HepG2 (cell line): ENCODE data around the gene RBM12. TPM values are rescaled to one million over a fixed set of nuclear protein-coding genes. Genes with fewer than 3 reads are reported as not detected.

Experiments
- ATF7-NPFF ChIP-seq: sonication (generic); formaldehyde crosslinking; IDR thresholded peaks from 2 replicates; pipeline ENCODE4 v1.8.1; 2023; ENCODE audit warnings: mild to moderate bottlenecking, low read depth, missing genetic modification reagents, moderate library complexity
- FLYWCH1 ChIP-seq: sonication (generic); formaldehyde crosslinking; IDR thresholded peaks from 2 replicates; pipeline ENCODE4 v1.8.1; 2023; ENCODE audit warnings: mild to moderate bottlenecking, missing genetic modification reagents
- FOXK1 ChIP-seq: sonication (generic); formaldehyde crosslinking; IDR thresholded peaks from 2 replicates; pipeline ENCODE4 v1.4.0; 2020; ENCODE audit warnings: low read depth, missing genetic modification reagents, borderline replicate concordance
- GATAD2A ChIP-seq: IDR thresholded peaks from 2 replicates; pipeline ENCODE4 v1.6.1; 2016
- GPN1 ChIP-seq: sonication (generic); formaldehyde crosslinking; IDR thresholded peaks from 2 replicates; pipeline ENCODE4 v1.5.1; 2020; ENCODE audit warnings: missing genetic modification reagents, borderline replicate concordance
- IRX3 ChIP-seq: sonication (generic); formaldehyde crosslinking; IDR thresholded peaks from 2 replicates; pipeline ENCODE4 v1.8.1; 2023; ENCODE audit warnings: mild to moderate bottlenecking, low read depth, missing genetic modification reagents, borderline replicate concordance
- MAZ ChIP-seq, 2 experiments: sonication (generic) in 1 of 2; formaldehyde crosslinking in 1 of 2; IDR thresholded peaks; 2 replicates each; pipeline versions ENCODE4 v1.5.0 to v1.6.1; 2012 to 2020; ENCODE audit warnings: low read depth in 2 of 2, mild to moderate bottlenecking in 2 of 2, borderline replicate concordance in 1 of 2, improper control_type of control experiment in 1 of 2, low read length in 1 of 2, missing genetic modification reagents in 1 of 2, moderate library complexity in 1 of 2
- MED13 ChIP-seq: sonication (generic); formaldehyde crosslinking; IDR thresholded peaks from 2 replicates; pipeline ENCODE4 v1.5.0; 2020; ENCODE audit warnings: missing genetic modification reagents
- NFE2L1 ChIP-seq: sonication (generic); formaldehyde crosslinking; IDR thresholded peaks from 2 replicates; pipeline ENCODE4 v1.4.0; 2020; ENCODE audit warnings: missing genetic modification reagents, mild to moderate bottlenecking, borderline replicate concordance
- PAF1 ChIP-seq: IDR thresholded peaks from 2 replicates; pipeline ENCODE4 v1.6.1; 2016; ENCODE audit warnings: missing genetic modification reagents, missing compliant biosample characterization
- PHF20 ChIP-seq: sonication (generic); formaldehyde crosslinking; IDR thresholded peaks from 2 replicates; pipeline ENCODE4 v1.5.0; 2020; ENCODE audit warnings: mild to moderate bottlenecking, missing genetic modification reagents
- POLR2AphosphoS2 ChIP-seq: IDR thresholded peaks from 2 replicates; pipeline ENCODE4 v1.6.1; 2011; ENCODE audit warnings: low read depth, low read length, improper control_type of control experiment
- PRMT3 ChIP-seq: sonication (generic); formaldehyde crosslinking; IDR thresholded peaks from 2 replicates; pipeline ENCODE4 v1.8.1; 2022; ENCODE audit warnings: low read depth, mild to moderate bottlenecking, moderate library complexity, missing genetic modification reagents, borderline replicate concordance
- SAFB2 ChIP-seq: sonication (generic); formaldehyde crosslinking; IDR thresholded peaks from 2 replicates; pipeline ENCODE4 v1.5.1; 2020; ENCODE audit warnings: missing genetic modification reagents, low read depth, mild to moderate bottlenecking, borderline replicate concordance
- SYNCRIP ChIP-seq: fragments of 200-400 bp; formaldehyde crosslinking; IDR thresholded peaks from 2 replicates; pipeline ENCODE4 v1.6.1; 2018; ENCODE audit warnings: mild to moderate bottlenecking, low read depth, low read length; ENCODE audit not compliant: insufficient read depth
- ZBTB7B ChIP-seq: sonication (generic); formaldehyde crosslinking; IDR thresholded peaks from 2 replicates; pipeline ENCODE4 v1.4.0; 2020; ENCODE audit warnings: missing genetic modification reagents
- ZNF296 ChIP-seq: sonication (generic); formaldehyde crosslinking; conservative IDR thresholded peaks from 2 replicates; pipeline ENCODE4 v1.5.0; 2020; ENCODE audit warnings: mild to moderate bottlenecking, missing genetic modification reagents
- ZNF441 ChIP-seq: sonication (generic); formaldehyde crosslinking; IDR thresholded peaks from 2 replicates; pipeline ENCODE4 v1.7.0; 2021; ENCODE audit warnings: missing genetic modification reagents, borderline replicate concordance
- ZNF501 ChIP-seq: sonication (generic); formaldehyde crosslinking; IDR thresholded peaks from 2 replicates; pipeline ENCODE4 v1.5.1; 2020; ENCODE audit warnings: mild to moderate bottlenecking, moderate library complexity, missing genetic modification reagents
- ZNF563 ChIP-seq: sonication (generic); formaldehyde crosslinking; IDR thresholded peaks from 2 replicates; pipeline ENCODE4 v1.8.0; 2022; ENCODE audit warnings: mild to moderate bottlenecking, moderate library complexity, missing genetic modification reagents
- ZNF619 ChIP-seq: sonication (generic); formaldehyde crosslinking; IDR thresholded peaks from 2 replicates; pipeline ENCODE4 v1.4.0; 2020; ENCODE audit warnings: mild to moderate bottlenecking, missing genetic modification reagents
- ZNF776 ChIP-seq: sonication (generic); formaldehyde crosslinking; IDR thresholded peaks from 2 replicates; pipeline ENCODE4 v1.4.0; 2020; ENCODE audit warnings: mild to moderate bottlenecking, missing genetic modification reagents
- ZSCAN25 ChIP-seq: sonication (generic); formaldehyde crosslinking; IDR thresholded peaks from 2 replicates; pipeline ENCODE4 v1.8.0; 2022; ENCODE audit warnings: mild to moderate bottlenecking, missing genetic modification reagents
- ZZZ3 ChIP-seq: sonication (generic); formaldehyde crosslinking; IDR thresholded peaks from 2 replicates; pipeline ENCODE4 v1.4.0; 2020; ENCODE audit warnings: missing genetic modification reagents, mild to moderate bottlenecking, borderline replicate concordance
- polyA plus RNA-seq, 8 experiments: library from polyadenylated mRNA; depleted of rRNA in 3 of 8; stranded (reverse) in 7 of 8; unstranded in 1 of 8; fragments of >200 nt; fragmentation: Illumina TruSeq in 4 of 8; extraction: Trizol in 4 of 8; gene quantifications; 2 replicates each; pipeline versions ENCODE4 v1.2.1 to v1.2.3, GENCODE V29; 2011 to 2016; ENCODE audit warnings: low read depth in 4 of 8, missing spikeins in 1 of 8, mixed read lengths in 1 of 8; ENCODE audit not compliant: insufficient read depth in 1 of 8
- total RNA-seq, 5 experiments: library from RNA; depleted of rRNA; stranded (reverse); fragments of >200 nt; fragmentation: Illumina TruSeq; extraction: Trizol; gene quantifications; 2 replicates each; pipeline ENCODE4 v1.2.3, GENCODE V29; 2016; ENCODE audit warnings: low read depth in 1 of 5
- TF ChIP-seq, protein P1 (sequence below): sonication (generic); formaldehyde crosslinking; IDR thresholded peaks from 2 replicates; pipeline ENCODE4 v1.4.0; 2020; ENCODE audit warnings: mild to moderate bottlenecking, missing genetic modification reagents
- TF ChIP-seq, protein P2 (sequence below): sonication (generic); formaldehyde crosslinking; IDR thresholded peaks from 2 replicates; pipeline ENCODE4 v1.4.0; 2020; ENCODE audit warnings: mild to moderate bottlenecking, low read depth, missing genetic modification reagents
- TF ChIP-seq, protein P3 (sequence below): sonication (generic); formaldehyde crosslinking; IDR thresholded peaks from 2 replicates; pipeline ENCODE4 v1.9.0; 2021; ENCODE audit warnings: missing genetic modification reagents, borderline replicate concordance

Gene RBM12
- total and polyA plus RNA-seq, 2 of the 13 experiments (the other 11 are each of a cell fraction or from before 2014, with no cell fraction given): 97.9 to 104 TPM

DNA sequence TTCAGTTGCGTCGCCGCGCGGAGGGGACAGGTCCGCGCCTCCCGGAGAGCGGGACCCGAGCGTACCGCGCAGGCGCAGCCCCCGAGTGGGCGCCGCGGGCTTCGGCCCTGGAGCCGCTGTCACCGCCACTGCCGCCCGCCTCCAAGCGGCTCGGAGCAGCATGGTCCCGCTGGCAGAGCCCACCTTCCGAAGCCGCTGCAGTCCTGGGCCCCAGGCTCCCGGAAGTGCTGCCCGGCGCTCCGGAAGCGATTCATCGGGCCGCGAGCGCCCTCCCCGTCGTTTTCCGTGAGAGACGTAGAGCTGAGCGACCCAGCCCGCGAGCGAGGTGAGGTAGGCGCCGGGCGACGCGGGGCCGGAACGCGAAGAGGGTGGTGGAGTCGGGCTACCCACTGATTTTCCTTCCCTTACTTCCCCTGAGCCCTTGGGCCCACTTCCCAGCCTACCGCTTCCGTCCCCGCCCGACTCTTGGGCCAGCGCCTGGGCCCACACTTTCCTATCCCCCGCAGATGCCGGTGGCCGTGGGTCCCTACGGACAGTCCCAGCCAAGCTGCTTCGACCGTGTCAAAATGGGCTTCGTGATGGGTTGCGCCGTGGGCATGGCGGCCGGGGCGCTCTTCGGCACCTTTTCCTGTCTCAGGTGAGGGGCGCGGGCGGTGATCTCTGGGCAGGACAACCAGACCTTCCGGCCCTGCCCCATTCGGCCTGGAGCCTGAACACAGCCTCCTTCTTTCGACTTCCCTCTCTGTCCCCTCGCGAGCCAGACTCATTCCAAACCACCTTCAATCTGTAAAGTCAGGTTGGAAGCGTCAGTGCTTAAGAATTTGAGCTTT, 34.6 kb upstream of the RBM12 start, which contains the start of the genes NFS1 and ROMO1 (continued):
- TF ChIP-seq ZNF501 (CRISPR knock-in tag): peak; percentile 99
- peak; percentile 87 for TF ChIP-seq NFE2L1 (CRISPR knock-in tag)
- no peak; the same call in 1 of the 2 replicates for TF ChIP-seq FLYWCH1 (CRISPR knock-in tag)
- TF ChIP-seq PRMT3 (CRISPR knock-in tag): peak; percentile 97
- TF ChIP-seq, protein P1, sequence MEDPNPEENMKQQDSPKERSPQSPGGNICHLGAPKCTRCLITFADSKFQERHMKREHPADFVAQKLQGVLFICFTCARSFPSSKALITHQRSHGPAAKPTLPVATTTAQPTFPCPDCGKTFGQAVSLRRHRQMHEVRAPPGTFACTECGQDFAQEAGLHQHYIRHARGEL (CRISPR knock-in tag): peak; percentile 84
- no peak for TF ChIP-seq SYNCRIP
- TF ChIP-seq ZZZ3: peak; percentile 84; the same call in 1 of the 2 replicates
- TF ChIP-seq ZNF619 (CRISPR knock-in tag): peak; percentile 97
- TF ChIP-seq POLR2AphosphoS2: no peak
- peak; percentile 95 for TF ChIP-seq FOXK1 (CRISPR knock-in tag)
- peak; percentile 99 for TF ChIP-seq ZBTB7B
- peak; percentile 89 for TF ChIP-seq ZNF563
- peak; percentile 94 for TF ChIP-seq ZNF296
- peak; percentile 86 for TF ChIP-seq GATAD2A (CRISPR knock-in tag)
- TF ChIP-seq PAF1 (CRISPR knock-in tag): no peak
- peak; percentile 99 for TF ChIP-seq SAFB2 (CRISPR knock-in tag)
- peak; percentile 96 for TF ChIP-seq MAZ (IDR thresholded peaks at IDR 0.05; ENCODE audit: borderline replicate concordance, low read depth, low read length)
- TF ChIP-seq MAZ (CRISPR knock-in tag; IDR thresholded peaks at IDR 0.05; ENCODE audit: low read depth): peak; percentile 100
- peak; percentile 88 for TF ChIP-seq ZNF441 (CRISPR knock-in tag)
- peak; percentile 99 for TF ChIP-seq ATF7-NPFF (CRISPR knock-in tag)
- TF ChIP-seq MED13 (CRISPR knock-in tag): peak; percentile 86; the same call in 1 of the 2 replicates
- TF ChIP-seq, protein P2, sequence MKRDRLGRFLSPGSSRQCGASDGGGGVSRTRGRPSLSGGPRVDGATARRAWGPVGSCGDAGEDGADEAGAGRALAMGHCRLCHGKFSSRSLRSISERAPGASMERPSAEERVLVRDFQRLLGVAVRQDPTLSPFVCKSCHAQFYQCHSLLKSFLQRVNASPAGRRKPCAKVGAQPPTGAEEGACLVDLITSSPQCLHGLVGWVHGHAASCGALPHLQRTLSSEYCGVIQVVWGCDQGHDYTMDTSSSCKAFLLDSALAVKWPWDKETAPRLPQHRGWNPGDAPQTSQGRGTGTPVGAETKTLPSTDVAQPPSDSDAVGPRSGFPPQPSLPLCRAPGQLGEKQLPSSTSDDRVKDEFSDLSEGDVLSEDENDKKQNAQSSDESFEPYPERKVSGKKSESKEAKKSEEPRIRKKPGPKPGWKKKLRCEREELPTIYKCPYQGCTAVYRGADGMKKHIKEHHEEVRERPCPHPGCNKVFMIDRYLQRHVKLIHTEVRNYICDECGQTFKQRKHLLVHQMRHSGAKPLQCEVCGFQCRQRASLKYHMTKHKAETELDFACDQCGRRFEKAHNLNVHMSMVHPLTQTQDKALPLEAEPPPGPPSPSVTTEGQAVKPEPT: peak; percentile 88
- TF ChIP-seq PHF20 (CRISPR knock-in tag): peak; percentile 100
- peak; percentile 88 for TF ChIP-seq ZSCAN25 (CRISPR knock-in tag)
- TF ChIP-seq ZNF776 (CRISPR knock-in tag): peak; percentile 99
- TF ChIP-seq GPN1 (CRISPR knock-in tag): peak; percentile 58; the same call in 1 of the 2 replicates
- TF ChIP-seq, protein P3, sequence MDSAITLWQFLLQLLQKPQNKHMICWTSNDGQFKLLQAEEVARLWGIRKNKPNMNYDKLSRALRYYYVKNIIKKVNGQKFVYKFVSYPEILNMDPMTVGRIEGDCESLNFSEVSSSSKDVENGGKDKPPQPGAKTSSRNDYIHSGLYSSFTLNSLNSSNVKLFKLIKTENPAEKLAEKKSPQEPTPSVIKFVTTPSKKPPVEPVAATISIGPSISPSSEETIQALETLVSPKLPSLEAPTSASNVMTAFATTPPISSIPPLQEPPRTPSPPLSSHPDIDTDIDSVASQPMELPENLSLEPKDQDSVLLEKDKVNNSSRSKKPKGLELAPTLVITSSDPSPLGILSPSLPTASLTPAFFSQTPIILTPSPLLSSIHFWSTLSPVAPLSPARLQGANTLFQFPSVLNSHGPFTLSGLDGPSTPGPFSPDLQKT (CRISPR knock-in tag): peak; percentile 57; the same call in 1 of the 2 replicates
- peak; percentile 97 for TF ChIP-seq IRX3 (CRISPR knock-in tag)
